SK-N-SH (cell line): ENCODE measurements around the gene DLEU7. TPM values are rescaled to one million over a fixed set of nuclear protein-coding genes. Genes with fewer than 3 reads are reported as not detected.
A peak's percentile ranks its signal among the peaks of the same experiment; 100 is the strongest.

Experiments
- CTCF ChIA-PET: fragments of 300-600, 350-600 bp; formaldehyde crosslinking; extraction: SDS; loops from one replicate; lab custom pipeline; 2021; lab: Yijun Ruan, JAX
- POLR2A ChIA-PET: fragments of 350-600 bp; sonication (Branson Sonifier 250); formaldehyde crosslinking; extraction: SDS; loops from one replicate; lab custom pipeline; 2020; ENCODE audit warnings: antibody characterized with exemption, inconsistent platforms; lab: Yijun Ruan, JAX
- DNase-seq: peaks from one replicate; pipeline ENCODE4 v3.0.0; 2012
- H2AFZ ChIP-seq: fragments of 200-600 bp; sonication (generic); 2 replicates; pipeline ENCODE4 v1.8.1; 2016; ENCODE audit warnings: antibody characterized with exemption, mild to moderate bottlenecking, low read depth
- H3F3A ChIP-seq: fragments of 200-600 bp; sonication (generic); replicated peaks from 2 replicates; pipeline ENCODE3; 2016; ENCODE audit warnings: antibody characterized with exemption, mild to moderate bottlenecking; ENCODE audit not compliant: insufficient read depth
- H3K27ac ChIP-seq, 2 experiments: fragments of 200-500 bp in 1 of 2; fragments of 200-600 bp in 1 of 2; sonication (Bioruptor generic) in 1 of 2; sonication (generic), shearing (Covaris generic) in 1 of 2; 2 replicates each; pipeline versions ENCODE4 v1.5.1 to v1.6.1; 2014 to 2016; ENCODE audit warnings: low read depth in 2 of 2, inconsistent platforms in 1 of 2, low read length in 1 of 2, mild to moderate bottlenecking in 1 of 2, mixed read lengths in 1 of 2
- H3K27me3 ChIP-seq: fragments of 200-600 bp; sonication (generic), shearing (Covaris generic); 2 replicates; pipeline ENCODE4 v1.6.1; 2016; ENCODE audit warnings: mixed run types; ENCODE audit not compliant: insufficient read depth
- H3K36me3 ChIP-seq, 2 experiments: fragments of 200-500 bp in 1 of 2; fragments of 200-600 bp in 1 of 2; sonication (Bioruptor generic) in 1 of 2; sonication (generic) in 1 of 2; replicated peaks in 1 of 2; 2 replicates each; pipeline versions ENCODE3 to v1.5.1; 2014 to 2016; ENCODE audit warnings: low read length in 1 of 2, mild to moderate bottlenecking in 1 of 2; ENCODE audit not compliant: insufficient read depth in 2 of 2, control insufficient read depth in 1 of 2
- H3K4me1 ChIP-seq, 2 experiments: fragments of 200-500 bp in 1 of 2; fragments of 200-600 bp in 1 of 2; sonication (Bioruptor generic) in 1 of 2; sonication (generic), shearing (Covaris generic) in 1 of 2; 2 replicates each; pipeline versions ENCODE4 v1.5.1 to v1.6.1; 2014 to 2016; ENCODE audit warnings: low read depth in 1 of 2, low read length in 1 of 2, mixed run types in 1 of 2; ENCODE audit not compliant: insufficient read depth in 2 of 2, control insufficient read depth in 1 of 2
- H3K4me2 ChIP-seq: fragments of 200-600 bp; sonication (generic), shearing (Covaris generic); 2 replicates; pipeline ENCODE4 v1.6.1; 2017; ENCODE audit warnings: mixed run types
- H3K4me3 ChIP-seq, 2 experiments: fragments of 200-500 bp in 1 of 2; fragments of 200-600 bp in 1 of 2; sonication (Bioruptor generic) in 1 of 2; sonication (generic), shearing (Covaris generic) in 1 of 2; 2 replicates each; pipeline versions ENCODE4 v1.5.1 to v1.8.1; 2014 to 2016; ENCODE audit warnings: low read depth in 2 of 2, inconsistent platforms in 1 of 2, low read length in 1 of 2, mild to moderate bottlenecking in 1 of 2, mixed read lengths in 1 of 2, moderate library complexity in 1 of 2
- H3K79me2 ChIP-seq: fragments of 200-600 bp; sonication (generic); 2 replicates; pipeline ENCODE4 v1.8.1; 2017; ENCODE audit warnings: mild to moderate bottlenecking; ENCODE audit not compliant: insufficient read depth
- H3K9ac ChIP-seq: fragments of 200-600 bp; sonication (generic); 2 replicates; pipeline ENCODE4 v1.6.1; 2017; ENCODE audit warnings: mixed run types
- H3K9me2 ChIP-seq: fragments of 200-600 bp; sonication (generic); 2 replicates; pipeline ENCODE4 v1.6.1; 2017; ENCODE audit warnings: mixed run types
- H3K9me3 ChIP-seq: fragments of 200-600 bp; sonication (generic); 2 replicates; pipeline ENCODE4 v1.6.1; 2017; ENCODE audit warnings: mixed run types, mild to moderate bottlenecking, moderate library complexity
- H4K20me1 ChIP-seq: fragments of 200-600 bp; sonication (generic); 2 replicates; pipeline ENCODE4 v1.6.1; 2017; ENCODE audit warnings: mild to moderate bottlenecking, mixed run types; ENCODE audit not compliant: insufficient read depth
- CHD2 ChIP-seq: fragments of 150-350 bp; IDR thresholded peaks from 2 replicates; pipeline ENCODE4 v1.6.1; 2018; ENCODE audit warnings: low read length; ENCODE audit not compliant: partially characterized antibody
- EP300 ChIP-seq, 2 experiments: IDR thresholded peaks; 2 replicates each; pipeline versions ENCODE4 v1.4.0 to v1.6.1; 2012; ENCODE audit warnings: borderline replicate concordance in 1 of 2, low read depth in 1 of 2, low read length in 1 of 2
- EZH2phosphoT487 ChIP-seq: fragments of 200-600 bp; sonication (generic); IDR thresholded peaks from 2 replicates; pipeline ENCODE4 v1.6.1; 2017; ENCODE audit warnings: low read depth, mixed run types, mild to moderate bottlenecking, antibody characterized with exemption, moderate library complexity, borderline replicate concordance
- FOSL2 ChIP-seq: IDR thresholded peaks from 2 replicates; pipeline ENCODE4 v1.4.0; 2012; ENCODE audit warnings: low read depth, mild to moderate bottlenecking, moderate library complexity, borderline replicate concordance
- FOXJ3 ChIP-seq: sonication (generic); formaldehyde crosslinking; IDR thresholded peaks from 2 replicates; pipeline ENCODE4 v1.5.1; 2020; ENCODE audit warnings: mild to moderate bottlenecking, missing genetic modification reagents
- FOXM1 ChIP-seq: IDR thresholded peaks from 2 replicates; pipeline ENCODE4 v1.4.0; 2012; ENCODE audit warnings: low read depth, mild to moderate bottlenecking
- GABPA ChIP-seq: IDR thresholded peaks from 2 replicates; pipeline ENCODE4 v1.4.0; 2012; ENCODE audit warnings: low read depth, mild to moderate bottlenecking
- JUND ChIP-seq: IDR thresholded peaks from 2 replicates; pipeline ENCODE4 v1.4.0; 2012
- MAX ChIP-seq: IDR thresholded peaks from 2 replicates; pipeline ENCODE4 v1.4.0; 2012; ENCODE audit warnings: low read depth
- MEF2A ChIP-seq: IDR thresholded peaks from 2 replicates; pipeline ENCODE4 v1.4.0; 2012; ENCODE audit warnings: low read depth, borderline replicate concordance
- MXI1 ChIP-seq: IDR thresholded peaks from 2 replicates; pipeline ENCODE4 v1.6.1; 2012; ENCODE audit warnings: mild to moderate bottlenecking, low read depth, low read length, improper control_type of control experiment
- NFIC ChIP-seq: IDR thresholded peaks from 2 replicates; pipeline ENCODE4 v1.4.0; 2012; ENCODE audit warnings: borderline replicate concordance
- NRF1 ChIP-seq: IDR thresholded peaks from 2 replicates; pipeline ENCODE4 v1.6.1; 2012; ENCODE audit warnings: low read depth, mild to moderate bottlenecking, low read length
- RAD21 ChIP-seq: IDR thresholded peaks from 2 replicates; pipeline ENCODE4 v1.6.1; 2012; ENCODE audit warnings: mild to moderate bottlenecking, low read length
- RCOR1 ChIP-seq: fragments of 150-350 bp; IDR thresholded peaks from 2 replicates; pipeline ENCODE4 v1.6.1; 2017; ENCODE audit warnings: antibody characterized with exemption, low read length
- RFX5 ChIP-seq: IDR thresholded peaks from 2 replicates; pipeline ENCODE4 v1.6.1; 2012; ENCODE audit warnings: mild to moderate bottlenecking, improper control_type of control experiment, low read length
- SIN3A ChIP-seq: IDR thresholded peaks from 2 replicates; pipeline ENCODE4 v1.6.1; 2012; ENCODE audit warnings: low read depth, mild to moderate bottlenecking, low read length, moderate library complexity, borderline replicate concordance
- USF1 ChIP-seq: IDR thresholded peaks from 2 replicates; pipeline ENCODE4 v1.4.0; 2012; ENCODE audit warnings: low read depth, borderline replicate concordance
- YY1 ChIP-seq: IDR thresholded peaks from 2 replicates; pipeline ENCODE4 v1.4.0; 2012; ENCODE audit warnings: low read depth, mild to moderate bottlenecking
- WGBS: methylation state at CpG from one replicate; pipeline ENCODE4 v1.1.6; 2017; ENCODE audit warnings: low lambda C conversion rate; 5-methylcytosine and 5-hydroxymethylcytosine counted together
- polyA plus RNA-seq, 3 experiments: library from polyadenylated mRNA; depleted of rRNA; stranded (reverse); fragments of >200 nt; gene quantifications; 2 replicates each; pipeline ENCODE4 v1.2.3, GENCODE V29; 2012
- TF ChIP-seq, protein P1 (sequence below): fragments of 150-350 bp; IDR thresholded peaks from 2 replicates; pipeline ENCODE4 v1.6.1; 2017; ENCODE audit warnings: antibody characterized with exemption, low read length, low read depth, borderline replicate concordance
- TF ChIP-seq, protein P2 (sequence below): IDR thresholded peaks from 2 replicates; pipeline ENCODE4; 2012

The DLEU7 gene
- polyA plus RNA-seq, 1 of the 3 experiments (the other 2 are of a cell fraction), result not detected

GRCh38 chr13:50842990-50843256 lies 569 bp downstream of the DLEU7 start:
- ChIA-PET POLR2A (no interaction called here), CTCF (interaction anchor here (0.6 to 1.3 kb wide), 2 partner anchors 69 to 1098 kb away, joined by 3 to 5 read pairs; no protein-coding TSS in a partner anchor)
- no peaks in the 10 kb centered on the region for H3F3A ChIP-seq
- no peak overlapping the region for H3K27ac ChIP-seq
- H3K27me3 ChIP-seq, result no peaks in the 10 kb centered on the region
- no peak overlapping the region for H2AFZ ChIP-seq
- no peak overlapping the region for H3K4me2 ChIP-seq
- H3K36me3 ChIP-seq, result no peaks in the 10 kb centered on the region
- H3K4me1 ChIP-seq, result peaks cover 0 to 10% of the 10 kb centered on the region in 2 experiments; a peak in 1 of 4 replicates
- H3K9me2 ChIP-seq, result no peaks in the 10 kb centered on the region
- no peak overlapping the region for H3K9ac ChIP-seq
- no peaks in the 10 kb centered on the region for H4K20me1 ChIP-seq
- H3K4me3 ChIP-seq, result no peak overlapping the region
- H3K9me3 ChIP-seq, result no peaks in the 10 kb centered on the region
- no peak for TF ChIP-seq MXI1
- TF ChIP-seq EZH2phosphoT487, result no peak
- TF ChIP-seq NFIC, result no peak
- TF ChIP-seq RAD21, result no peak
- no peak for TF ChIP-seq MEF2A
- no peak for TF ChIP-seq MAX
- TF ChIP-seq, protein P1, sequence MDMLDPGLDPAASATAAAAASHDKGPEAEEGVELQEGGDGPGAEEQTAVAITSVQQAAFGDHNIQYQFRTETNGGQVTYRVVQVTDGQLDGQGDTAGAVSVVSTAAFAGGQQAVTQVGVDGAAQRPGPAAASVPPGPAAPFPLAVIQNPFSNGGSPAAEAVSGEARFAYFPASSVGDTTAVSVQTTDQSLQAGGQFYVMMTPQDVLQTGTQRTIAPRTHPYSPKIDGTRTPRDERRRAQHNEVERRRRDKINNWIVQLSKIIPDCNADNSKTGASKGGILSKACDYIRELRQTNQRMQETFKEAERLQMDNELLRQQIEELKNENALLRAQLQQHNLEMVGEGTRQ, result no peak
- no peak for TF ChIP-seq FOXM1
- no peak for TF ChIP-seq YY1
- TF ChIP-seq RFX5, result no peak
- no peak for TF ChIP-seq USF1
- TF ChIP-seq JUND, result no peak
- no peak for TF ChIP-seq NRF1
- TF ChIP-seq GABPA, result no peak
- 80% methylated on average over 1 of the region's 8 CpGs for WGBS
- no peaks in the 10 kb centered on the region for H3K79me2 ChIP-seq
- no peak for DNase-seq

- WGBS, result 76% methylated on average over 9 of the region's 10 CpGs
- no peaks in the 10 kb centered on the region for H3F3A ChIP-seq
- H3K4me2 ChIP-seq, result no peak overlapping the region
- H4K20me1 ChIP-seq, result no peaks in the 10 kb centered on the region
- no peak overlapping the region for H3K27ac ChIP-seq
- no peak overlapping the region for H3K4me3 ChIP-seq
- H2AFZ ChIP-seq, result no peak overlapping the region
- no peaks in the 10 kb centered on the region for H3K27me3 ChIP-seq
- no peaks in the 10 kb centered on the region for H3K36me3 ChIP-seq
- H3K9me2 ChIP-seq, result no peaks in the 10 kb centered on the region
- TF ChIP-seq RCOR1, result no peak
- TF ChIP-seq FOXJ3 (CRISPR knock-in tag), result peak; percentile 54
- no peak for TF ChIP-seq USF1
- TF ChIP-seq SIN3A, result no peak
- TF ChIP-seq, protein P2, sequence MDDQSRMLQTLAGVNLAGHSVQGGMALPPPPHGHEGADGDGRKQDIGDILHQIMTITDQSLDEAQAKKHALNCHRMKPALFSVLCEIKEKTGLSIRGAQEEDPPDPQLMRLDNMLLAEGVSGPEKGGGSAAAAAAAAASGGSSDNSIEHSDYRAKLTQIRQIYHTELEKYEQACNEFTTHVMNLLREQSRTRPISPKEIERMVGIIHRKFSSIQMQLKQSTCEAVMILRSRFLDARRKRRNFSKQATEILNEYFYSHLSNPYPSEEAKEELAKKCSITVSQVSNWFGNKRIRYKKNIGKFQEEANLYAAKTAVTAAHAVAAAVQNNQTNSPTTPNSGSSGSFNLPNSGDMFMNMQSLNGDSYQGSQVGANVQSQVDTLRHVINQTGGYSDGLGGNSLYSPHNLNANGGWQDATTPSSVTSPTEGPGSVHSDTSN, result no peak
- no peak; a peak in 1 of 4 replicates for TF ChIP-seq EP300 (IDR thresholded peaks at IDR 0.05; ENCODE audit: borderline replicate concordance in 1 of 2, low read depth in 1 of 2, low read length in 1 of 2)
- no peak for TF ChIP-seq CHD2
- no peak for TF ChIP-seq FOSL2
- CTCF ChIA-PET, result interaction anchor here (0.6 to 1.3 kb wide), 2 partner anchors 70 to 1098 kb away, joined by 3 to 5 read pairs; no protein-coding TSS in a partner anchor
- H3K9me3 ChIP-seq, result no peaks in the 10 kb centered on the region
- no peaks in the 10 kb centered on the region for H3K79me2 ChIP-seq
- no peak overlapping the region for H3K9ac ChIP-seq
- peak; percentile 39 for DNase-seq
- H3K4me1 ChIP-seq, result peaks cover 0 to 10% of the 10 kb centered on the region in 2 experiments; a peak in 1 of 4 replicates
- POLR2A ChIA-PET, result no interaction called here
Measured at GRCh38 chr13:50842251-50842989, 1.1 kb downstream of the DLEU7 start.
